NCI-H2107 treated with DMSO at 0.1 percent for 48 hours (cell line): Measurements from ENCODE around the gene MTMR12.

ENCODE experiments used
- DNase-seq: peaks from one replicate; lab custom pipeline; 2025; ENCODE audit not compliant: unreplicated experiment; lab: John Stamatoyannopoulos, UW

The MTMR12 gene

GRCh38 chr5:32276173-32276853 lies 36.4 kb downstream of the MTMR12 start:
- DNase-seq: no peak

GRCh38 chr5:32275396-32275741 lies 37.4 kb downstream of the MTMR12 start:
- DNase-seq: no peak

- DNase-seq: no peak
These were observed 38.0 kb downstream of the MTMR12 start for GRCh38 chr5:32274548-32275395.

- no peak for DNase-seq
These were observed 38.9 kb downstream of the MTMR12 start for GRCh38 chr5:32273821-32274220.

- no peak for DNase-seq
These were observed 40.0 kb downstream of the MTMR12 start for GRCh38 chr5:32272746-32273145.

GRCh38 chr5:32270946-32271345 lies 41.8 kb downstream of the MTMR12 start:
- DNase-seq: no peak

- no peak for DNase-seq
These were observed 42.6 kb downstream of the MTMR12 start for GRCh38 chr5:32270178-32270577.

- no peak for DNase-seq
These were observed 46.8 kb downstream of the MTMR12 start for GRCh38 chr5:32265902-32266301.

- no peak for DNase-seq
These were observed 47.7 kb downstream of the MTMR12 start for GRCh38 chr5:32264957-32265572.

GRCh38 chr5:32263684-32264083 lies 49.1 kb downstream of the MTMR12 start:
- no peak for DNase-seq

GRCh38 chr5:32261198-32261597 lies 51.5 kb downstream of the MTMR12 start:
- DNase-seq: no peak

- DNase-seq: no peak
These were observed 53.7 kb downstream of the MTMR12 start for GRCh38 chr5:32259033-32259432.

GRCh38 chr5:32258424-32258823 lies 54.3 kb downstream of the MTMR12 start:
- no peak for DNase-seq

- DNase-seq: no peak
These were observed 57.2 kb downstream of the MTMR12 start for GRCh38 chr5:32255540-32255900.

GRCh38 chr5:32254881-32255539 lies 57.7 kb downstream of the MTMR12 start:
- DNase-seq: no peak

- DNase-seq: peak; percentile 46
These were observed 60.8 kb downstream of the MTMR12 start for GRCh38 chr5:32251871-32252458.

- no peak for DNase-seq
These were observed 63.1 kb downstream of the MTMR12 start for GRCh38 chr5:32249668-32250067.

- no peak for DNase-seq
These were observed 67.0 kb downstream of the MTMR12 start for GRCh38 chr5:32245742-32246141.

GRCh38 chr5:32244017-32244416 lies 68.7 kb downstream of the MTMR12 start:
- no peak for DNase-seq

- DNase-seq: no peak
These were observed 71.5 kb downstream of the MTMR12 start for GRCh38 chr5:32241034-32241783.

- DNase-seq: no peak
These were observed 73.4 kb downstream of the MTMR12 start for GRCh38 chr5:32239385-32239784.
